HG03439 (cell line): ENCODE data around the gene CXCR3.
"Not testable (repeated sequence)": the region's sequence is repeated elsewhere in the genome, so short reads cannot be mapped to it uniquely, and the experiment has no call there.

ENCODE experiments used
- ATAC-seq: cut with Tn5 transposase; IDR thresholded peaks from one replicate; pipeline ENCODE4 v1.9.1; 2021; ENCODE audit warnings: mild to moderate bottlenecking, moderate library complexity; ENCODE audit not compliant: unreplicated experiment

Gene CXCR3

GRCh38 chrX:71611736-71612135, 6.6 kb downstream of the CXCR3 start:
- not testable (repeated sequence) for ATAC-seq

GRCh38 chrX:71609095-71609750, 9.1 kb downstream of the CXCR3 start:
- no peak for ATAC-seq

- ATAC-seq: no peak
Observed at GRCh38 chrX:71607488-71607887, 10.8 kb downstream of the CXCR3 start.

GRCh38 chrX:71606536-71607216, 11.6 kb downstream of the CXCR3 start:
- ATAC-seq: no peak

- ATAC-seq: no peak
Observed at GRCh38 chrX:71604796-71605568, 13.3 kb downstream of the CXCR3 start.

GRCh38 chrX:71604141-71604540, 14.2 kb downstream of the CXCR3 start:
- ATAC-seq: no peak

- no peak for ATAC-seq
Observed at GRCh38 chrX:71603618-71604017, 14.7 kb downstream of the CXCR3 start.

- ATAC-seq: no peak
Observed at GRCh38 chrX:71599965-71600364, 18.3 kb downstream of the CXCR3 start.

- not testable (repeated sequence) for ATAC-seq
Observed at GRCh38 chrX:71593210-71593609, 25.1 kb downstream of the CXCR3 start.

- no peak for ATAC-seq
Observed at GRCh38 chrX:71586929-71587328, 31.4 kb downstream of the CXCR3 start.

GRCh38 chrX:71581210-71581609, 37.1 kb downstream of the CXCR3 start:
- ATAC-seq: no peak

- ATAC-seq: no peak
Observed at GRCh38 chrX:71579990-71580380, 38.3 kb downstream of the CXCR3 start.

- no peak for ATAC-seq
Observed at GRCh38 chrX:71579136-71579989, 38.9 kb downstream of the CXCR3 start.

- ATAC-seq: no peak
Observed at GRCh38 chrX:71578253-71579135, 39.8 kb downstream of the CXCR3 start, which contains the start of gene GCNA. GCNA (plus strand) TSS chrX:71578437; CDS start chrX:71580822, 2,385 bp downstream.

GRCh38 chrX:71577682-71578081, 40.6 kb downstream of the CXCR3 start:
- ATAC-seq: no peak

GRCh38 chrX:71573590-71573989, 44.7 kb downstream of the CXCR3 start:
- ATAC-seq: no peak

GRCh38 chrX:71571390-71571789, 46.9 kb downstream of the CXCR3 start:
- ATAC-seq: not testable (repeated sequence)
